GM12801 (cell line): ENCODE results near the gene RRAGC.

Experiments used
- TF ChIP-seq, protein P1 (sequence below): IDR thresholded peaks from one replicate; pipeline ENCODE4 v1.5.1; 2011; ENCODE audit warnings: control low read depth; ENCODE audit not compliant: insufficient read length; ENCODE audit errors: extremely low read depth

Gene RRAGC

GRCh38 chr1:38891753-38892152, 32.2 kb upstream of the RRAGC start:
- TF ChIP-seq, protein P1, sequence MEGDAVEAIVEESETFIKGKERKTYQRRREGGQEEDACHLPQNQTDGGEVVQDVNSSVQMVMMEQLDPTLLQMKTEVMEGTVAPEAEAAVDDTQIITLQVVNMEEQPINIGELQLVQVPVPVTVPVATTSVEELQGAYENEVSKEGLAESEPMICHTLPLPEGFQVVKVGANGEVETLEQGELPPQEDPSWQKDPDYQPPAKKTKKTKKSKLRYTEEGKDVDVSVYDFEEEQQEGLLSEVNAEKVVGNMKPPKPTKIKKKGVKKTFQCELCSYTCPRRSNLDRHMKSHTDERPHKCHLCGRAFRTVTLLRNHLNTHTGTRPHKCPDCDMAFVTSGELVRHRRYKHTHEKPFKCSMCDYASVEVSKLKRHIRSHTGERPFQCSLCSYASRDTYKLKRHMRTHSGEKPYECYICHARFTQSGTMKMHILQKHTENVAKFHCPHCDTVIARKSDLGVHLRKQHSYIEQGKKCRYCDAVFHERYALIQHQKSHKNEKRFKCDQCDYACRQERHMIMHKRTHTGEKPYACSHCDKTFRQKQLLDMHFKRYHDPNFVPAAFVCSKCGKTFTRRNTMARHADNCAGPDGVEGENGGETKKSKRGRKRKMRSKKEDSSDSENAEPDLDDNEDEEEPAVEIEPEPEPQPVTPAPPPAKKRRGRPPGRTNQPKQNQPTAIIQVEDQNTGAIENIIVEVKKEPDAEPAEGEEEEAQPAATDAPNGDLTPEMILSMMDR, result no peak

DNA sequence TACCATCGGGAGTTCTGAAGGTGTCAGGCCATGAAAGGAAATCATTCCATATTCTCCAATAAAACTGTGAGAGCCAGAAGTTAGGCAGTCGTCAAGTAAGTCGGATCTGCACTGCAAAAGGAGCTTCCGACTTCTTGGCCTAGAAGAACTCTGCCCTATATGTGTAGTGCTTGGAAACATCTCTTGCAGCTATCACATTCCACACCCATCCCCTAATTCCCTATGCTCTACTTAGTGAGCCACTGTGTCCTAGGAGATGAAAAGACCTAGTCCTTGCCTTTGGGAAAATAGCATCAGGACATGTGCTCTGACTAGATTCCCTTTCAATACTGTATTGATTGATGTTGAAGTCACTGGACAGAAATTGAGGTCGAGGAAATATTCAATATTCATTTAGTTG, 30.0 kb upstream of the RRAGC start:
- TF ChIP-seq, protein P1, result no peak

- TF ChIP-seq, protein P1, result no peak
These were observed 29.1 kb upstream of the RRAGC start for GRCh38 chr1:38888423-38889333.

DNA sequence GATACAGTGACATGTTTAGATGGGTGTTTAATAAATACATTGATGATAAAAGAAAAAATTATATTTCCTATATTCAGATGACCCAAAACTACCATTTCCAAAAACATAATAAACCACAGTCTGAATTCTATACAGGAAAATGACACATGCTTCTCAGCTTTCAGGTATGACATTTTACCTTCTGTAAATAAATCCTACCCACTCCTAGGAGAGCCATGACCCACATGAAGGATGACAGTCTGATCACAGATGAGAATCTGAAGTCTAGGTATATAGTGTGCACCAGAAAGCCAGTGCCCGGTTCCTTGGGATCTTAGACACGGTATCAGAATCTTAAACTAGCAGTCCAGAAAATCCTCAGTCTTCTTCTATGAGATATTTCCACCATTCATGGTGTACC, 25.5 kb upstream of the RRAGC start:
- TF ChIP-seq, protein P1, result no peak

GRCh38 chr1:38881487-38881886, 21.9 kb upstream of the RRAGC start, which contains the start of gene GJA9:
Gene GJA9, minus strand, starts transcription at chr1:38881587. Its CDS starts 5,489 bp downstream, at chr1:38876098.
- TF ChIP-seq, protein P1, result no peak

DNA sequence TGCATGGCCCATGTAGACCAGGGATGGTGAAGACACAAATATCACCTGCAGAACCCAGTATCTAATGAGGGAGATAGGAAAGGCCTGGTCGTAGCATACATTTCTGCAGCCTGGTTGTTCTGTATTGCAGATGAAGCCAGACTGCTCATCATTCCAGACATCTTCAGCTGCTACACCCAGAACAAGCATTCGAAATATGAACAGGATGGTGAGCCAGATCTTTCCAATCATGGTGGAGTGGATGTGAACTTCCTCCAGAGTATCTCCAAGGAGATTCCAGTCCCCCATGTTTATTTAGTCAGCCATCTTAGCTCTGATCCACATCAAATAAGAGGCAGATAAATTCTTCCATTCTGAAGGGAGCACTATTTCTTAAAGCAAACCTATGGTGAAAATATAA, 16.2 kb upstream of the RRAGC start:
- TF ChIP-seq, protein P1, result no peak

DNA sequence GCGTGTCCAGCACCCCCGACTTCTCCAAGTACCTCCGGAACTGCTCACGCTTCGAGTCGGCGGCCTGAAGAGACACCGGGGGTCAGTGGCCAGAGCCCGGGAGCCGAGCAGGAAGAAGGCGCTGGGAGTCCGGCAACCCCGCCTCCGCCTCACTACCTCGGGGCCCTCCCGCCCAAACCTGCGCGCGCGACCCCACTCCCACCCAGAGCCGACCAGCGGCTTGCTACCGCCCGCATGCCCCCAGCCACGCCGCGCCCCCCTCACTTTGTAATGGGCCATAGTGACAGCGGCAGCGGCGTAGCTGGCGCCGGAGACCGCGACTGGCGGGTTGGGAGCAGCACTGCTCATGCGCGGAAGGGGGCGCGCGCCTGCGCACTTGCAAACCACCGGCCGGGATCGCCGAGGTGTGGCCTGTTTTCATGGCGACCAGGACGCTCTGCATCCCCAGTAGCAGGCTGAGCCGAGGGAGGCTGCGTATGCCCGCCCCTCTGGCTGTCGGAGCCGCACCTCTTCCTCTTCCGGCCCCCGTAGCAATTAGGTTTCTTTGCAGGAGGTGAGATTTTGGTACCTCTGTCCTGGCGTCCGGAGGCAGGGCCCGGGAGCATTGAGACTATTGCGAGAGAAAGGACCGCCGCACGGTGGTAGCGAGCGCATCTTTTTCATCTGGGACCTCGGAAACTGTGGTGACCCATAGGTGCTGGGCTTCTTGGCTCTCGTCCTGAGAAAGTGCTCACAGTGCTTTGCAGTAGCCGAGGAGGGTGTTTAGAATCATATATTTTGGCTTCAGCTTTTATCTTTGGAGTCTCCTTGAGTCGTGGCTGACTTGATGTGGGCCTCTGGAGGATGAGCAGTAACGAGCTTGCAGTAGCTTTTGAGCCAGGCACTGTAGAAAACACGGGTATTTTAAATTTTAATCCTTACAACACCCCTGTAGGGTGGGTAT, 13.7 kb upstream of the RRAGC start, which contains the start of gene MYCBP:
MYCBP (minus strand) TSS at position 322 of the 943 bp plus-strand sequence; CDS start at position 279, 43 bp downstream.
- TF ChIP-seq, protein P1, result no peak
